A549 (cell line): Measurements from ENCODE around the gene FIGLA. TPM values are rescaled to one million over a fixed set of nuclear protein-coding genes. Genes with fewer than 3 reads are reported as not detected.

Experiments
- ATAC-seq, 2 experiments: fragments of 200-7000 bp in 1 of 2; fragments of >200 bp in 1 of 2; cut with Nextera tagmentation in 1 of 2; cut with Tn5 transposase in 1 of 2; 3 replicates each; pipeline versions ENCODE4 v1.8.0 to v1.9.1; 2018 to 2020; ENCODE audit warnings: mild to moderate bottlenecking in 1 of 2, moderate library complexity in 1 of 2
- CTCF ChIA-PET: fragments of 300-600 bp; sonication (Branson Sonifier 250); formaldehyde crosslinking; extraction: SDS; loops from one replicate; lab custom pipeline; 2021; ENCODE audit warnings: antibody characterized with exemption, inconsistent platforms; lab: Yijun Ruan, JAX
- POLR2A ChIA-PET: fragments of 350-600 bp; formaldehyde crosslinking; extraction: SDS; loops from one replicate; lab custom pipeline; 2021; ENCODE audit warnings: antibody characterized with exemption, inconsistent platforms; lab: Yijun Ruan, JAX
- DNase-seq, 2 experiments: peaks; one replicate each; pipeline versions ENCODE4 v3.0.0 to v3.0.0-alpha.2; 2011 to 2016; ENCODE audit warnings: low read depth in 1 of 2, low spot score in 1 of 2
- FAIRE-seq: peaks from 2 replicates; lab custom pipeline; 2011; peaks lifted over from hg19 to GRCh38; lab: Jason Lieb, UNC
- H3K27ac ChIP-seq, 2 experiments: fragments of >200 bp; sonication (Bioruptor Twin); formaldehyde crosslinking; 3 replicates each; pipeline ENCODE4 v1.5.1; 2016 to 2017
- H3K4me1 ChIP-seq: fragments of >200 bp; sonication (Bioruptor Twin); formaldehyde crosslinking; 3 replicates; pipeline ENCODE4 v1.6.1; 2016
- H3K4me2 ChIP-seq: fragments of >200 bp; sonication (Bioruptor Twin); formaldehyde crosslinking; 3 replicates; pipeline ENCODE4 v1.6.1; 2016
- H3K4me3 ChIP-seq: fragments of >200 bp; sonication (Bioruptor Twin); formaldehyde crosslinking; 3 replicates; pipeline ENCODE4 v1.5.1; 2016
- H3K9me3 ChIP-seq: fragments of >200 bp; sonication (Bioruptor Twin); formaldehyde crosslinking; 3 replicates; pipeline ENCODE4 v1.6.1; 2016
- CBX8 ChIP-seq: fragments of 200-600 bp; sonication (generic); IDR thresholded peaks from 2 replicates; pipeline ENCODE4 v1.6.1; 2016
- CEBPB ChIP-seq, 2 experiments: fragments of >200 bp in 1 of 2; sonication (Bioruptor Twin) in 1 of 2; formaldehyde crosslinking in 1 of 2; IDR thresholded peaks; 2 replicates each; pipeline ENCODE4 v1.6.1; 2012 to 2016
- EHMT2 ChIP-seq: fragments of 200-600 bp; sonication (generic); IDR thresholded peaks from 2 replicates; pipeline ENCODE4 v1.6.1; 2016; ENCODE audit warnings: antibody characterized with exemption, low read depth, mild to moderate bottlenecking, moderate library complexity
- FOXS1 ChIP-seq: fragments of 250-450 bp; sonication (Bioruptor Pico); IDR thresholded peaks from 2 replicates; pipeline ENCODE4 v1.5.0; 2020; ENCODE audit warnings: mild to moderate bottlenecking, moderate library complexity
- KDM5A ChIP-seq: fragments of 200-600 bp; sonication (generic); IDR thresholded peaks from 2 replicates; pipeline ENCODE4 v1.6.1; 2016; ENCODE audit warnings: antibody characterized with exemption, mild to moderate bottlenecking
- NPAS2 ChIP-seq: fragments of 250-450 bp; sonication (Bioruptor Pico); IDR thresholded peaks from 2 replicates; pipeline ENCODE4 v1.8.0; 2022; ENCODE audit warnings: mild to moderate bottlenecking, moderate library complexity, borderline replicate concordance
- RNF2 ChIP-seq: fragments of 200-600 bp; sonication (generic); IDR thresholded peaks from 2 replicates; pipeline ENCODE4 v1.6.1; 2016; ENCODE audit warnings: low read depth, mild to moderate bottlenecking, antibody characterized with exemption, moderate library complexity, borderline replicate concordance
- ZC3H11A ChIP-seq: fragments of 450-650 bp; IDR thresholded peaks from 2 replicates; pipeline ENCODE4 v1.6.1; 2014; ENCODE audit warnings: antibody characterized with exemption, mild to moderate bottlenecking
- WGBS: methylation state at CpG from one replicate; pipeline ENCODE4 v1.1.6; 2017; ENCODE audit errors: missing lambda C conversion rate; 5-methylcytosine and 5-hydroxymethylcytosine counted together
- polyA plus RNA-seq, 4 experiments: library from polyadenylated mRNA; depleted of rRNA in 3 of 4; stranded (reverse); fragments of >200 nt; fragmentation: RNase III in 1 of 4; extraction: RNeasy Plus Mini Kit Qiagen cat#74134 plus additional on column Dnase treatment in 1 of 4; gene quantifications; 2 replicates in 3 of 4; 3 replicates in 1 of 4; pipeline ENCODE4 v1.2.3, GENCODE V29; 2011 to 2017
- TF ChIP-seq, protein P1 (sequence below): fragments of 250-450 bp; sonication (Bioruptor Pico); IDR thresholded peaks from 2 replicates; pipeline ENCODE4 v1.5.0; 2021; ENCODE audit warnings: mild to moderate bottlenecking, moderate library complexity, borderline replicate concordance
- TF ChIP-seq, protein P2 (sequence below): fragments of 200-600 bp; sonication (generic); IDR thresholded peaks from 2 replicates; pipeline ENCODE4 v1.6.1; 2016; ENCODE audit warnings: antibody characterized with exemption, mild to moderate bottlenecking, moderate library complexity
- TF ChIP-seq, protein P3 (sequence below): fragments of 150-350 bp; IDR thresholded peaks from 2 replicates; pipeline ENCODE4 v1.6.1; 2014; ENCODE audit warnings: low read depth, mild to moderate bottlenecking, low read length
- TF ChIP-seq, protein P4 (sequence below): IDR thresholded peaks from 2 replicates; pipeline ENCODE4 v1.6.1; 2012
- TF ChIP-seq, protein P5 (sequence below): IDR thresholded peaks from 2 replicates; pipeline ENCODE4 v1.6.1; 2012
- TF ChIP-seq, protein P6 (sequence below): fragments of >200 bp; sonication (Bioruptor Twin); formaldehyde crosslinking; IDR thresholded peaks from 3 replicates; pipeline ENCODE4 v1.5.1; 2016

The FIGLA gene
- polyA plus RNA-seq, 2 of the 4 experiments (the other 2 are of a cell fraction): not detected

DNA sequence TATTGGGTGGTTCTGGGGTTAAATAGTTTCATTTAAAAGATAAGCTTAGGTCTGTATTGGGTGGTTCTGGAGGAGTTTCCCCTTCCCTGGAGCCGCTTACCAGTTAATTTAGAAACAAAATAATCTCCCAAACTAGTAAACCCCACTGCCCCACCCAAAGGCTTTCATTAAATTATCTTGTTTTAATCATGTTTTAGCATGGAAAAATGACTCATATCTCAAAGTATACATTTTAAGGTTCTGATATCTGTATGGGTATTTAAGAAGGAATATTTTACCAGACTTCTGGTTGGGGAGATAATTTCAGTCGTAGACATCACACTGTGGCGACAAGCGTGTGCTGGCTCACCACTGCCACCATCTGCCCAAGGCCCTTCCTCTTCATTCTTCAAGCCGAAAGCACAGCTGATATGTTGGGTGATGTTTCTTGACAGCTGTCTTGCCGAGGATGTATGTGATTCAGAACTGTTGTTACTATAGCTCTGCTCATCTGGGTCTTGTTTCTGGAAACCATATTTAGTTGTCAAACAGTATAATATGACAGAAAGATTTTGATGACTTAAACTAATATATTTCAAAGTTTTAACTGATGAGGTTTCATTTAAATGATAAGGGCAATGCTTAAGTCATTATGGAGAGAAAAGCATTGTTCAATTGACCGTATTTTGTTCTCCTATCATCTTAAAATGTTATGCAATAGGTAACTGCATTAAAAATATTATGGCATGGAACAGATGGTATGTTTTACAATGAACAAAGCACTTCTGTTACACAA lies 5.1 kb downstream of the FIGLA start (continued):
- TF ChIP-seq, protein P1, sequence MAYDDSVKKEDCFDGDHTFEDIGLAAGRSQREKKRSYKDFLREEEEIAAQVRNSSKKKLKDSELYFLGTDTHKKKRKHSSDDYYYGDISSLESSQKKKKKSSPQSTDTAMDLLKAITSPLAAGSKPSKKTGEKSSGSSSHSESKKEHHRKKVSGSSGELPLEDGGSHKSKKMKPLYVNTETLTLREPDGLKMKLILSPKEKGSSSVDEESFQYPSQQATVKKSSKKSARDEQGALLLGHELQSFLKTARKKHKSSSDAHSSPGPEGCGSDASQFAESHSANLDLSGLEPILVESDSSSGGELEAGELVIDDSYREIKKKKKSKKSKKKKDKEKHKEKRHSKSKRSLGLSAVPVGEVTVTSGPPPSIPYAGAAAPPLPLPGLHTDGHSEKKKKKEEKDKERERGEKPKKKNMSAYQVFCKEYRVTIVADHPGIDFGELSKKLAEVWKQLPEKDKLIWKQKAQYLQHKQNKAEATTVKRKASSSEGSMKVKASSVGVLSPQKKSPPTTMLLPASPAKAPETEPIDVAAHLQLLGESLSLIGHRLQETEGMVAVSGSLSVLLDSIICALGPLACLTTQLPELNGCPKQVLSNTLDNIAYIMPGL: no peak
- TF ChIP-seq KDM5A (no peak), EHMT2 (no peak), RNF2 (no peak), ZC3H11A (no peak), NPAS2 (CRISPR knock-in tag) (no peak)
- TF ChIP-seq, protein P2, sequence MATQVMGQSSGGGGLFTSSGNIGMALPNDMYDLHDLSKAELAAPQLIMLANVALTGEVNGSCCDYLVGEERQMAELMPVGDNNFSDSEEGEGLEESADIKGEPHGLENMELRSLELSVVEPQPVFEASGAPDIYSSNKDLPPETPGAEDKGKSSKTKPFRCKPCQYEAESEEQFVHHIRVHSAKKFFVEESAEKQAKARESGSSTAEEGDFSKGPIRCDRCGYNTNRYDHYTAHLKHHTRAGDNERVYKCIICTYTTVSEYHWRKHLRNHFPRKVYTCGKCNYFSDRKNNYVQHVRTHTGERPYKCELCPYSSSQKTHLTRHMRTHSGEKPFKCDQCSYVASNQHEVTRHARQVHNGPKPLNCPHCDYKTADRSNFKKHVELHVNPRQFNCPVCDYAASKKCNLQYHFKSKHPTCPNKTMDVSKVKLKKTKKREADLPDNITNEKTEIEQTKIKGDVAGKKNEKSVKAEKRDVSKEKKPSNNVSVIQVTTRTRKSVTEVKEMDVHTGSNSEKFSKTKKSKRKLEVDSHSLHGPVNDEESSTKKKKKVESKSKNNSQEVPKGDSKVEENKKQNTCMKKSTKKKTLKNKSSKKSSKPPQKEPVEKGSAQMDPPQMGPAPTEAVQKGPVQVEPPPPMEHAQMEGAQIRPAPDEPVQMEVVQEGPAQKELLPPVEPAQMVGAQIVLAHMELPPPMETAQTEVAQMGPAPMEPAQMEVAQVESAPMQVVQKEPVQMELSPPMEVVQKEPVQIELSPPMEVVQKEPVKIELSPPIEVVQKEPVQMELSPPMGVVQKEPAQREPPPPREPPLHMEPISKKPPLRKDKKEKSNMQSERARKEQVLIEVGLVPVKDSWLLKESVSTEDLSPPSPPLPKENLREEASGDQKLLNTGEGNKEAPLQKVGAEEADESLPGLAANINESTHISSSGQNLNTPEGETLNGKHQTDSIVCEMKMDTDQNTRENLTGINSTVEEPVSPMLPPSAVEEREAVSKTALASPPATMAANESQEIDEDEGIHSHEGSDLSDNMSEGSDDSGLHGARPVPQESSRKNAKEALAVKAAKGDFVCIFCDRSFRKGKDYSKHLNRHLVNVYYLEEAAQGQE: no peak
- TF ChIP-seq, protein P3, sequence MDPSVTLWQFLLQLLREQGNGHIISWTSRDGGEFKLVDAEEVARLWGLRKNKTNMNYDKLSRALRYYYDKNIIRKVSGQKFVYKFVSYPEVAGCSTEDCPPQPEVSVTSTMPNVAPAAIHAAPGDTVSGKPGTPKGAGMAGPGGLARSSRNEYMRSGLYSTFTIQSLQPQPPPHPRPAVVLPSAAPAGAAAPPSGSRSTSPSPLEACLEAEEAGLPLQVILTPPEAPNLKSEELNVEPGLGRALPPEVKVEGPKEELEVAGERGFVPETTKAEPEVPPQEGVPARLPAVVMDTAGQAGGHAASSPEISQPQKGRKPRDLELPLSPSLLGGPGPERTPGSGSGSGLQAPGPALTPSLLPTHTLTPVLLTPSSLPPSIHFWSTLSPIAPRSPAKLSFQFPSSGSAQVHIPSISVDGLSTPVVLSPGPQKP: no peak
- TF ChIP-seq, protein P4, sequence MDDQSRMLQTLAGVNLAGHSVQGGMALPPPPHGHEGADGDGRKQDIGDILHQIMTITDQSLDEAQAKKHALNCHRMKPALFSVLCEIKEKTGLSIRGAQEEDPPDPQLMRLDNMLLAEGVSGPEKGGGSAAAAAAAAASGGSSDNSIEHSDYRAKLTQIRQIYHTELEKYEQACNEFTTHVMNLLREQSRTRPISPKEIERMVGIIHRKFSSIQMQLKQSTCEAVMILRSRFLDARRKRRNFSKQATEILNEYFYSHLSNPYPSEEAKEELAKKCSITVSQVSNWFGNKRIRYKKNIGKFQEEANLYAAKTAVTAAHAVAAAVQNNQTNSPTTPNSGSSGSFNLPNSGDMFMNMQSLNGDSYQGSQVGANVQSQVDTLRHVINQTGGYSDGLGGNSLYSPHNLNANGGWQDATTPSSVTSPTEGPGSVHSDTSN: no peak

DNA sequence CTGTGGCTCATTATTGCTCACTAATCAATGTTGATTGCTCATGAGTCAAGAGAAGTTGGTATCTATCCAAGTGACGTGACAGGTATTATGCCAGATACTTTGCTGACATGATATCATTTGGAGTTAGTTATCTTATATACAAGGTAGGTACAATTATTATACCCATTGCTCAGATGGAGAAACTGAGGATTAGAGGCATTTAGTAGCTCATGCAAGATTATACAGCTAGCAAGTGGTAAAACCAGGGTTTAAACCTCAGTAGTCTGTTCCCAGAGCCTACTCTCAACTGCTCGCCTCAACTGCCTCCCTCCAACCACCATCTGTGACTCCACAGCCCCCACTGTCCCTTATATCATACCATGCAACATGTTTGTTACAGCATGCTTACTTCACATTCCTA lies 6.1 kb downstream of the FIGLA start:
- TF ChIP-seq CBX8 (no peak), FOXS1 (no peak), CEBPB (IDR thresholded peaks at IDR 0.05) (no peak)
- TF ChIP-seq, protein P5, sequence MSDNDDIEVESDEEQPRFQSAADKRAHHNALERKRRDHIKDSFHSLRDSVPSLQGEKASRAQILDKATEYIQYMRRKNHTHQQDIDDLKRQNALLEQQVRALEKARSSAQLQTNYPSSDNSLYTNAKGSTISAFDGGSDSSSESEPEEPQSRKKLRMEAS: no peak
- TF ChIP-seq, protein P2: no peak
- TF ChIP-seq, protein P6, sequence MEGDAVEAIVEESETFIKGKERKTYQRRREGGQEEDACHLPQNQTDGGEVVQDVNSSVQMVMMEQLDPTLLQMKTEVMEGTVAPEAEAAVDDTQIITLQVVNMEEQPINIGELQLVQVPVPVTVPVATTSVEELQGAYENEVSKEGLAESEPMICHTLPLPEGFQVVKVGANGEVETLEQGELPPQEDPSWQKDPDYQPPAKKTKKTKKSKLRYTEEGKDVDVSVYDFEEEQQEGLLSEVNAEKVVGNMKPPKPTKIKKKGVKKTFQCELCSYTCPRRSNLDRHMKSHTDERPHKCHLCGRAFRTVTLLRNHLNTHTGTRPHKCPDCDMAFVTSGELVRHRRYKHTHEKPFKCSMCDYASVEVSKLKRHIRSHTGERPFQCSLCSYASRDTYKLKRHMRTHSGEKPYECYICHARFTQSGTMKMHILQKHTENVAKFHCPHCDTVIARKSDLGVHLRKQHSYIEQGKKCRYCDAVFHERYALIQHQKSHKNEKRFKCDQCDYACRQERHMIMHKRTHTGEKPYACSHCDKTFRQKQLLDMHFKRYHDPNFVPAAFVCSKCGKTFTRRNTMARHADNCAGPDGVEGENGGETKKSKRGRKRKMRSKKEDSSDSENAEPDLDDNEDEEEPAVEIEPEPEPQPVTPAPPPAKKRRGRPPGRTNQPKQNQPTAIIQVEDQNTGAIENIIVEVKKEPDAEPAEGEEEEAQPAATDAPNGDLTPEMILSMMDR: no peak
- TF ChIP-seq, protein P4: no peak
- H3K27ac ChIP-seq: no peak overlapping the region
- ATAC-seq (no peak), FAIRE-seq (no peak), DNase-seq (no peak)
- peaks cover 8% of the 10 kb centered on the region; the same call in 2 of the 3 replicates for H3K4me1 ChIP-seq
- no peaks in the 10 kb centered on the region for H3K9me3 ChIP-seq
- CTCF ChIA-PET: interaction anchor here (1.1 to 9.0 kb wide), 21 partner anchors 9 to 481 kb away, joined by 3 to 78 read pairs (median 6); partner anchors contain the start of gene ADD2
- POLR2A ChIA-PET: interaction anchor here (1.2 kb wide), 1 partner anchor 480 kb away, joined by 3 read pairs; no protein-coding TSS in a partner anchor
- 88% methylated on average over 2 of the region's 2 CpGs for WGBS
- H3K4me3 ChIP-seq: no peak overlapping the region
- H3K4me2 ChIP-seq: no peak overlapping the region
